Measurements from ENCODE around the gene GABRB1.

Gene GABRB1

GRCh38 chr4:47315346-47315745 is 284.0 kb downstream of the GABRB1 start:
- TF ChIP-seq, protein P1, sequence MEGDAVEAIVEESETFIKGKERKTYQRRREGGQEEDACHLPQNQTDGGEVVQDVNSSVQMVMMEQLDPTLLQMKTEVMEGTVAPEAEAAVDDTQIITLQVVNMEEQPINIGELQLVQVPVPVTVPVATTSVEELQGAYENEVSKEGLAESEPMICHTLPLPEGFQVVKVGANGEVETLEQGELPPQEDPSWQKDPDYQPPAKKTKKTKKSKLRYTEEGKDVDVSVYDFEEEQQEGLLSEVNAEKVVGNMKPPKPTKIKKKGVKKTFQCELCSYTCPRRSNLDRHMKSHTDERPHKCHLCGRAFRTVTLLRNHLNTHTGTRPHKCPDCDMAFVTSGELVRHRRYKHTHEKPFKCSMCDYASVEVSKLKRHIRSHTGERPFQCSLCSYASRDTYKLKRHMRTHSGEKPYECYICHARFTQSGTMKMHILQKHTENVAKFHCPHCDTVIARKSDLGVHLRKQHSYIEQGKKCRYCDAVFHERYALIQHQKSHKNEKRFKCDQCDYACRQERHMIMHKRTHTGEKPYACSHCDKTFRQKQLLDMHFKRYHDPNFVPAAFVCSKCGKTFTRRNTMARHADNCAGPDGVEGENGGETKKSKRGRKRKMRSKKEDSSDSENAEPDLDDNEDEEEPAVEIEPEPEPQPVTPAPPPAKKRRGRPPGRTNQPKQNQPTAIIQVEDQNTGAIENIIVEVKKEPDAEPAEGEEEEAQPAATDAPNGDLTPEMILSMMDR (IDR thresholded peaks at IDR 0.05) = no peak
- H3K36me3 ChIP-seq (ENCODE audit: control insufficient read depth, insufficient read depth, low read length) = no peaks in the 10 kb centered on the region
- no peak overlapping the region for H3K27ac ChIP-seq

DNA sequence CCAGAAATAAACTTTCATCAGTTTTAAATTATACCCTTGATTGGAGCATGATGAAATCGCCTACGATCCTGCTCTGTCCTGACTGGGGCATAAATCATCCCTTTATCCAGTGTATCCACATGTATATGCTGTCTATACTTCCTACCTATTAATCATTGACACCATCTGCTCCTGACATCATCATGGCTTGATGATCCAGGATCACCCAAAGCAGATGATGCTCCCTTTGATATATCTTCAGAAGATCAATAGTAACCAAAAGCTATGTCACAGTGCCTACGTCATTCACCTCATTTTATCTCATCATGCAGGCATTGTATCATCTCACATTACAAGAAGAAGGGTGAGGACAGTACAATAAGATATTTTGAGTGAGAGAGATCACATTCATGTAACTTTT is 294.7 kb downstream of the GABRB1 start:
- Histone ChIP-seq H3K36me3 (ENCODE audit: control insufficient read depth, insufficient read depth, low read length) (no peaks in the 10 kb centered on the region), H3K27me3 (ENCODE audit: control insufficient read depth, insufficient read depth, low read length) (no peaks in the 10 kb centered on the region), H3K4me2 (ENCODE audit: low read length) (no peak overlapping the region), H2AFZ (no peak overlapping the region), H3K9me3 (ENCODE audit: control insufficient read depth, low read length) (no peaks in the 10 kb centered on the region), H3K79me2 (no peaks in the 10 kb centered on the region), H3K4me1 (no peaks in the 10 kb centered on the region), H3K27ac (no peak overlapping the region), H3K9ac (no peak overlapping the region), H3K4me3 (ENCODE audit: low read depth, low read length) (no peak overlapping the region)
- TF ChIP-seq, protein P1 (IDR thresholded peaks at IDR 0.05) = no peak

More at GRCh38 chr4:47315346-47315745, 284.0 kb downstream of the GABRB1 start:
- H3K9ac ChIP-seq = no peak overlapping the region
- no peaks in the 10 kb centered on the region for H3K79me2 ChIP-seq
- H3K9me3 ChIP-seq (ENCODE audit: control insufficient read depth, low read length) = no peaks in the 10 kb centered on the region
- H3K4me2 ChIP-seq (ENCODE audit: low read length) = no peak overlapping the region
- H2AFZ ChIP-seq = no peak overlapping the region
- no peak overlapping the region for H3K4me3 ChIP-seq (ENCODE audit: low read depth, low read length)
- H3K27me3 ChIP-seq (ENCODE audit: control insufficient read depth, insufficient read depth, low read length) = no peaks in the 10 kb centered on the region
- H3K4me1 ChIP-seq = no peaks in the 10 kb centered on the region

- Histone ChIP-seq H3K27me3 (ENCODE audit: control insufficient read depth, insufficient read depth, low read length) (no peaks in the 10 kb centered on the region), H3K9me3 (ENCODE audit: control insufficient read depth, low read length) (no peaks in the 10 kb centered on the region), H3K4me2 (ENCODE audit: low read length) (no peak overlapping the region), H2AFZ (no peak overlapping the region), H3K79me2 (no peaks in the 10 kb centered on the region), H3K27ac (no peak overlapping the region), H3K4me3 (ENCODE audit: low read depth, low read length) (no peak overlapping the region), H3K9ac (no peak overlapping the region), H3K36me3 (ENCODE audit: control insufficient read depth, insufficient read depth, low read length) (no peaks in the 10 kb centered on the region), H3K4me1 (no peaks in the 10 kb centered on the region)
- TF ChIP-seq, protein P1 (IDR thresholded peaks at IDR 0.05) = no peak
Observed at GRCh38 chr4:47330866-47331265, 299.5 kb downstream of the GABRB1 start.

GRCh38 chr4:47334652-47335051 is 303.3 kb downstream of the GABRB1 start:
- TF ChIP-seq, protein P1 (IDR thresholded peaks at IDR 0.05) = no peak
- no peaks in the 10 kb centered on the region for H3K27me3 ChIP-seq (ENCODE audit: control insufficient read depth, insufficient read depth, low read length)

GRCh38 chr4:47337893-47338292 is 306.5 kb downstream of the GABRB1 start:
- H3K9me3 ChIP-seq (ENCODE audit: control insufficient read depth, low read length) = no peaks in the 10 kb centered on the region
- H3K36me3 ChIP-seq (ENCODE audit: control insufficient read depth, insufficient read depth, low read length) = no peaks in the 10 kb centered on the region
- H3K4me3 ChIP-seq (ENCODE audit: low read depth, low read length) = no peak overlapping the region
- no peak overlapping the region for H3K9ac ChIP-seq
- H2AFZ ChIP-seq = no peak overlapping the region
- TF ChIP-seq, protein P1 (IDR thresholded peaks at IDR 0.05) = no peak
- no peaks in the 10 kb centered on the region for H3K79me2 ChIP-seq
- no peak overlapping the region for H3K4me2 ChIP-seq (ENCODE audit: low read length)
- H3K27ac ChIP-seq = no peak overlapping the region
- H3K4me1 ChIP-seq = no peaks in the 10 kb centered on the region
- no peaks in the 10 kb centered on the region for H3K27me3 ChIP-seq (ENCODE audit: control insufficient read depth, insufficient read depth, low read length)

More at GRCh38 chr4:47334652-47335051, 303.3 kb downstream of the GABRB1 start:
- no peak overlapping the region for H3K4me3 ChIP-seq (ENCODE audit: low read depth, low read length)
- no peaks in the 10 kb centered on the region for H3K4me1 ChIP-seq
- no peak overlapping the region for H3K27ac ChIP-seq
- no peak overlapping the region for H2AFZ ChIP-seq
- no peak overlapping the region for H3K9ac ChIP-seq
- no peak overlapping the region for H3K4me2 ChIP-seq (ENCODE audit: low read length)
- H3K9me3 ChIP-seq (ENCODE audit: control insufficient read depth, low read length) = no peaks in the 10 kb centered on the region
- H3K36me3 ChIP-seq (ENCODE audit: control insufficient read depth, insufficient read depth, low read length) = no peaks in the 10 kb centered on the region
- no peaks in the 10 kb centered on the region for H3K79me2 ChIP-seq
